ENCODE data around the gene ZFYVE1.

- TF ChIP-seq, protein P1, sequence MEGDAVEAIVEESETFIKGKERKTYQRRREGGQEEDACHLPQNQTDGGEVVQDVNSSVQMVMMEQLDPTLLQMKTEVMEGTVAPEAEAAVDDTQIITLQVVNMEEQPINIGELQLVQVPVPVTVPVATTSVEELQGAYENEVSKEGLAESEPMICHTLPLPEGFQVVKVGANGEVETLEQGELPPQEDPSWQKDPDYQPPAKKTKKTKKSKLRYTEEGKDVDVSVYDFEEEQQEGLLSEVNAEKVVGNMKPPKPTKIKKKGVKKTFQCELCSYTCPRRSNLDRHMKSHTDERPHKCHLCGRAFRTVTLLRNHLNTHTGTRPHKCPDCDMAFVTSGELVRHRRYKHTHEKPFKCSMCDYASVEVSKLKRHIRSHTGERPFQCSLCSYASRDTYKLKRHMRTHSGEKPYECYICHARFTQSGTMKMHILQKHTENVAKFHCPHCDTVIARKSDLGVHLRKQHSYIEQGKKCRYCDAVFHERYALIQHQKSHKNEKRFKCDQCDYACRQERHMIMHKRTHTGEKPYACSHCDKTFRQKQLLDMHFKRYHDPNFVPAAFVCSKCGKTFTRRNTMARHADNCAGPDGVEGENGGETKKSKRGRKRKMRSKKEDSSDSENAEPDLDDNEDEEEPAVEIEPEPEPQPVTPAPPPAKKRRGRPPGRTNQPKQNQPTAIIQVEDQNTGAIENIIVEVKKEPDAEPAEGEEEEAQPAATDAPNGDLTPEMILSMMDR (IDR thresholded peaks at IDR 0.05) = no peak
- TF ChIP-seq EZH2 (IDR thresholded peaks at IDR 0.05; ENCODE audit: borderline replicate concordance, insufficient read depth, low read depth, low read length, poor library complexity, severe bottlenecking) = no peak
These were observed 40.7 kb downstream of the ZFYVE1 start for GRCh38 chr14:72986214-72986613.
